Neural cell (in vitro differentiated cells): Measurements from ENCODE around the gene COL4A2. TPM values are rescaled to one million over a fixed set of nuclear protein-coding genes. Genes with fewer than 3 reads are reported as not detected.

Experiments
- H2AFZ ChIP-seq: fragments of 200-600, 300-800 bp; sonication (generic), shearing (Covaris generic); 2 replicates; pipeline ENCODE4 v1.6.0; 2014; ENCODE audit warnings: low read depth, mild to moderate bottlenecking, antibody characterized with exemption, low read length, moderate library complexity
- H3F3A ChIP-seq: fragments of 200-600 bp; shearing (Covaris generic); 2 replicates; pipeline ENCODE4 v1.6.1; 2016; ENCODE audit warnings: mild to moderate bottlenecking, moderate library complexity, mixed read lengths, antibody characterized with exemption, low read length; ENCODE audit not compliant: insufficient read depth, poor library complexity, severe bottlenecking
- H3K27ac ChIP-seq: fragments of 200-600, 300-800 bp; sonication (generic), shearing (Covaris generic); 2 replicates; pipeline ENCODE4 v1.5.1; 2014; ENCODE audit warnings: mild to moderate bottlenecking, low read length, moderate library complexity
- H3K27me3 ChIP-seq: fragments of 300-800, 200-600 bp; sonication (generic), shearing (Covaris generic); 2 replicates; pipeline ENCODE4 v1.6.0; 2014; ENCODE audit warnings: mild to moderate bottlenecking, low read depth, low read length, moderate library complexity; ENCODE audit not compliant: insufficient read depth
- H3K36me3 ChIP-seq: fragments of 300-800, 200-600 bp; sonication (generic), shearing (Covaris generic); 2 replicates; pipeline ENCODE4 v1.5.1; 2014; ENCODE audit warnings: mild to moderate bottlenecking, antibody characterized with exemption, low read length, moderate library complexity; ENCODE audit not compliant: insufficient read depth
- H3K4me2 ChIP-seq: fragments of 300-800, 200-600 bp; sonication (generic), shearing (Covaris generic); 2 replicates; pipeline ENCODE4 v1.6.0; 2014; ENCODE audit warnings: mild to moderate bottlenecking, low read length
- H3K4me3 ChIP-seq: fragments of 300-800, 200-600 bp; sonication (generic), shearing (Covaris generic); 2 replicates; pipeline ENCODE4 v1.5.1; 2014; ENCODE audit warnings: mild to moderate bottlenecking, low read length, moderate library complexity
- H3K79me2 ChIP-seq: fragments of 200-600 bp; shearing (Covaris generic); replicated peaks from 2 replicates; pipeline ENCODE4 v1.6.0; 2014; ENCODE audit warnings: mild to moderate bottlenecking, low read length, moderate library complexity; ENCODE audit not compliant: insufficient read depth
- H3K9ac ChIP-seq: fragments of 300-800, 200-600 bp; sonication (generic), shearing (Covaris generic); 2 replicates; pipeline ENCODE4 v1.6.1; 2016; ENCODE audit warnings: mild to moderate bottlenecking, low read length, mixed read lengths
- H3K9me2 ChIP-seq: fragments of 200-600 bp; shearing (Covaris generic); 2 replicates; pipeline ENCODE4 v1.6.1; 2016; ENCODE audit warnings: mild to moderate bottlenecking, low read length, mixed read lengths; ENCODE audit not compliant: insufficient read depth
- H3K9me3 ChIP-seq: fragments of 200-600, 300-800 bp; sonication (generic), shearing (Covaris generic); 2 replicates; pipeline ENCODE4 v1.6.1; 2016; ENCODE audit warnings: mild to moderate bottlenecking, mixed run types, low read length, moderate library complexity, mixed read lengths
- H4K20me1 ChIP-seq: fragments of 200-600 bp; shearing (Covaris generic); 2 replicates; pipeline ENCODE4 v1.6.1; 2016; ENCODE audit warnings: mild to moderate bottlenecking, mixed run types; ENCODE audit not compliant: insufficient read depth
- EP300 ChIP-seq: fragments of 450-650 bp; conservative IDR thresholded peaks from 2 replicates; pipeline ENCODE4 v1.6.1; 2014; ENCODE audit warnings: antibody characterized with exemption, mild to moderate bottlenecking, moderate library complexity; ENCODE audit not compliant: poor library complexity, severe bottlenecking
- EZH2 ChIP-seq: fragments of 200-600, 300-800 bp; shearing (Covaris generic), sonication (generic); IDR thresholded peaks from 2 replicates; pipeline ENCODE4 v1.6.1; 2014; ENCODE audit warnings: antibody characterized with exemption, low read length, borderline replicate concordance, mild to moderate bottlenecking; ENCODE audit not compliant: insufficient read depth, poor library complexity, severe bottlenecking
- MXI1 ChIP-seq: fragments of 450-650 bp; conservative IDR thresholded peaks from 2 replicates; pipeline ENCODE4 v1.6.1; 2014; ENCODE audit warnings: antibody characterized with exemption, mild to moderate bottlenecking; ENCODE audit not compliant: poor library complexity, severe bottlenecking
- POLR2AphosphoS5 ChIP-seq: IDR thresholded peaks from 2 replicates; pipeline ENCODE4 v1.6.1; 2012
- RAD21 ChIP-seq: fragments of 450-650 bp; conservative IDR thresholded peaks from 2 replicates; pipeline ENCODE4 v1.6.1; 2014; ENCODE audit warnings: antibody characterized with exemption, mild to moderate bottlenecking, moderate library complexity
- SMC3 ChIP-seq: fragments of 450-650 bp; conservative IDR thresholded peaks from 2 replicates; pipeline ENCODE4 v1.6.1; 2014; ENCODE audit warnings: antibody characterized with exemption, mild to moderate bottlenecking, moderate library complexity; ENCODE audit not compliant: poor library complexity
- TAF1 ChIP-seq: IDR thresholded peaks from 2 replicates; pipeline ENCODE4 v1.6.1; 2012; ENCODE audit warnings: low read depth
- polyA plus RNA-seq: library from polyadenylated mRNA; depleted of rRNA; stranded (reverse); fragments of >200 nt; gene quantifications from 2 replicates; pipeline ENCODE4 v1.2.3, GENCODE V29; 2014
- TF ChIP-seq, protein P1 (sequence below): fragments of 450-650 bp; IDR thresholded peaks from 2 replicates; pipeline ENCODE4 v1.5.1; 2014; ENCODE audit warnings: antibody characterized with exemption, mild to moderate bottlenecking, moderate library complexity; ENCODE audit not compliant: poor library complexity, severe bottlenecking
- TF ChIP-seq, protein P2 (sequence below): IDR thresholded peaks from 2 replicates; pipeline ENCODE4 v1.6.1; 2012; ENCODE audit warnings: borderline replicate concordance

The COL4A2 gene
- polyA plus RNA-seq, 1 donor from 2014 or later, result 30.8 TPM

DNA sequence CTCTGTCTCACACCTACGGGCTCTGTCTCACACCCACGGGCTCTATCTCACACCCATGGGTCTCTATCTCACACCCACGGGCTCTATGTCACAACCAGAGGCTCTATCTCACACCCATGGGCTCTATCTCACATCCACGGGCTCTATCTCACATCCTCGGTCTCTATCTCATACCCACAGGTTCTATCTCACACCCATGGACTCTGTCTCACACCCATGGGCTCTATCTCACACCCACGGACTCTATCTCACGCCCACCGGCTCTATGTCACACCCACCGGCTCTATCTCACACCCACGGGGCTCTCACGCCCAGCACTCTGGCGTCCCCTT, 73.9 kb downstream of the COL4A2 start:
- no peak overlapping the region for H3K4me2 ChIP-seq
- H3K27me3 ChIP-seq, result no peaks in the 10 kb centered on the region
- H4K20me1 ChIP-seq, result no peaks in the 10 kb centered on the region
- no peaks in the 10 kb centered on the region for H3K9me3 ChIP-seq
- TF ChIP-seq MXI1, result no peak
- no peaks in the 10 kb centered on the region for H3K36me3 ChIP-seq
- H3K27ac ChIP-seq, result no peak overlapping the region
- no peak overlapping the region for H3K4me3 ChIP-seq
- no peaks in the 10 kb centered on the region for H3K9me2 ChIP-seq
- H3F3A ChIP-seq, result no peaks in the 10 kb centered on the region
- H2AFZ ChIP-seq, result no peak overlapping the region
- H3K9ac ChIP-seq, result no peak overlapping the region
- no peaks in the 10 kb centered on the region for H3K79me2 ChIP-seq

DNA sequence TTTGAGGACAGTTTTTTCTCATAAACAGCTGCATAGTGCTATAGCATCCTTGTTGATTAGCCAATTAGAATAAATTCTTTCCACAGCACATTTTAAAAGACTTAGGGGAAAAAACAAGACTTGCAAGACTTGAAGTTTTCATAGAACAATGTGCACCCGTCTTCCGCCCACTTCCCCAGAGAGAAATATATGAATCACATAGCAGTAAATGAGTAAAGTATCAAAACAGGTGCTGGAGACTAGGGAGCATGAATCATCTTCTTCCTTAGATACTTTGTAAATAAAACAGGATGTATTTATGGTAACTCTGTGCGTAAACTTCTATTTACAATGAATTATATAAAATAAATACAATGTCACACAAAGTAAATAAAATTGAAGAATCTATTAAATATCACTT, 75.1 kb downstream of the COL4A2 start:
- no peaks in the 10 kb centered on the region for H3F3A ChIP-seq
- no peak overlapping the region for H3K4me2 ChIP-seq
- H3K27me3 ChIP-seq, result no peaks in the 10 kb centered on the region
- H3K4me3 ChIP-seq, result no peak overlapping the region
- H2AFZ ChIP-seq, result no peak overlapping the region
- no peak overlapping the region for H3K9ac ChIP-seq
- no peaks in the 10 kb centered on the region for H3K9me3 ChIP-seq
- no peak for TF ChIP-seq SMC3
- TF ChIP-seq, protein P1, sequence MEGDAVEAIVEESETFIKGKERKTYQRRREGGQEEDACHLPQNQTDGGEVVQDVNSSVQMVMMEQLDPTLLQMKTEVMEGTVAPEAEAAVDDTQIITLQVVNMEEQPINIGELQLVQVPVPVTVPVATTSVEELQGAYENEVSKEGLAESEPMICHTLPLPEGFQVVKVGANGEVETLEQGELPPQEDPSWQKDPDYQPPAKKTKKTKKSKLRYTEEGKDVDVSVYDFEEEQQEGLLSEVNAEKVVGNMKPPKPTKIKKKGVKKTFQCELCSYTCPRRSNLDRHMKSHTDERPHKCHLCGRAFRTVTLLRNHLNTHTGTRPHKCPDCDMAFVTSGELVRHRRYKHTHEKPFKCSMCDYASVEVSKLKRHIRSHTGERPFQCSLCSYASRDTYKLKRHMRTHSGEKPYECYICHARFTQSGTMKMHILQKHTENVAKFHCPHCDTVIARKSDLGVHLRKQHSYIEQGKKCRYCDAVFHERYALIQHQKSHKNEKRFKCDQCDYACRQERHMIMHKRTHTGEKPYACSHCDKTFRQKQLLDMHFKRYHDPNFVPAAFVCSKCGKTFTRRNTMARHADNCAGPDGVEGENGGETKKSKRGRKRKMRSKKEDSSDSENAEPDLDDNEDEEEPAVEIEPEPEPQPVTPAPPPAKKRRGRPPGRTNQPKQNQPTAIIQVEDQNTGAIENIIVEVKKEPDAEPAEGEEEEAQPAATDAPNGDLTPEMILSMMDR, result no peak
- no peak overlapping the region for H3K27ac ChIP-seq
- no peaks in the 10 kb centered on the region for H3K9me2 ChIP-seq
- H3K79me2 ChIP-seq, result no peaks in the 10 kb centered on the region
- H4K20me1 ChIP-seq, result no peaks in the 10 kb centered on the region
- no peaks in the 10 kb centered on the region for H3K36me3 ChIP-seq

DNA sequence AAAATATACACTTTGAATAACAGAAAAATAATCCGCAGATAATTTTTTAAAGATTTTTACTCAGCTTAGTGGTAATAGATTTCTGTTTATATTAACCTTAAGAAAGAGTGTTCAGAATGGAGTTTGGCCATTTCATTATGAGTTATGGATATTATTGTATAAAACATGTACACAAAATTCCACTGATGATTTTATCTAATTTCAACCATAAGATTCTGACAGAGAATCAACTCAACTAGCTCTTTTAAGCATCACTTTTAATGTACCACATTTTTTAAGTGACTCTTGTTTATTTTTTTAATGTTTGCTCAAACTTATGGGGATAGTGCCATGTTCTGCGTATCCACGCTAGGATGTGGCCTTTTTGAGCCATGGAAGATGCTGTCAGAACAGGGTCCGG, 75.7 kb downstream of the COL4A2 start:
- no peaks in the 10 kb centered on the region for H3K79me2 ChIP-seq
- TF ChIP-seq RAD21 (no peak), TAF1 (no peak), MXI1 (no peak), POLR2AphosphoS5 (no peak), EZH2 (no peak), EP300 (no peak), SMC3 (no peak)
- H3K4me2 ChIP-seq, result no peak overlapping the region
- no peaks in the 10 kb centered on the region for H3F3A ChIP-seq
- no peak overlapping the region for H3K27ac ChIP-seq
- H4K20me1 ChIP-seq, result no peaks in the 10 kb centered on the region
- no peaks in the 10 kb centered on the region for H3K27me3 ChIP-seq
- H3K9ac ChIP-seq, result no peak overlapping the region
- H2AFZ ChIP-seq, result no peak overlapping the region
- H3K9me3 ChIP-seq, result no peaks in the 10 kb centered on the region
- H3K9me2 ChIP-seq, result no peaks in the 10 kb centered on the region
- no peaks in the 10 kb centered on the region for H3K36me3 ChIP-seq
- no peak overlapping the region for H3K4me3 ChIP-seq

DNA sequence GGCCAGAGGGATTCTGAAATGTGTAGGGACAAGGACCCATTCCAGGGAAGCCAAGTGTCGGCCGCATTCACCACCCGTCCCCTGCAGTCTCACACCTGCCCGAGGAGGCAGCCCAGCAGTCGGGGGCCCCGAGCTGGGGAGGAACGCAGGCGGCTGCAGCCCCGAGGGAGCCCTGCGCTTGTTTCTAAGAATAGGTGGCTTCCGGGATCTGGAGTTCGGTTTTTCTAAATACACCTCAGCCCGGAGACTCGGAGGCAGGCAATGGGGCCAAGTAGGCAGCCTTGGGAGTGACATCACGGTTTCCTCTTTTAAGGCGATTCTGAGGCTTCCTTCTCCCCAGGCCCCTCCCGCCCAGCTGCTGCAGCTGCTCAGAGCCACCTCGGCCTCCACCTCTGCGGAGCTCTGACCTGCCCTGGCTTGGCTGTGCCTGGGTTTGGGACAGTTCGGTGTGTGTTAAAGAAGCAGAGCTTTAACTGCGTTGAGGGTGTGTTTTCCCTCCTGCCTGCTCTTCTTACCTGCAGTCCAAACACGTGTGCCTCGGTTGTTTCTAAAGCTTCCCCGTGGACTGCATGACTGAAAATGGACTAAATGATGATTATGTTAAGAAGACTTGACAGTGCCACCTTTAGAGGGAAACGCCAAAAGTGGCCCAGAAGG, 80.5 kb downstream of the COL4A2 start:
- Histone ChIP-seq H4K20me1 (no peaks in the 10 kb centered on the region), H3K9me2 (no peaks in the 10 kb centered on the region), H3K36me3 (no peaks in the 10 kb centered on the region), H3K4me3 (no peak overlapping the region), H3K79me2 (no peaks in the 10 kb centered on the region), H2AFZ (no peak overlapping the region), H3K4me2 (no peak overlapping the region), H3K27ac (no peak overlapping the region), H3K9ac (no peak overlapping the region), H3F3A (no peaks in the 10 kb centered on the region), H3K27me3 (no peaks in the 10 kb centered on the region), H3K9me3 (no peaks in the 10 kb centered on the region)
- TF ChIP-seq RAD21 (no peak), MXI1 (no peak), EZH2 (no peak), SMC3 (no peak), TAF1 (no peak), POLR2AphosphoS5 (no peak), EP300 (no peak)
- TF ChIP-seq, protein P1, result no peak
- TF ChIP-seq, protein P2, sequence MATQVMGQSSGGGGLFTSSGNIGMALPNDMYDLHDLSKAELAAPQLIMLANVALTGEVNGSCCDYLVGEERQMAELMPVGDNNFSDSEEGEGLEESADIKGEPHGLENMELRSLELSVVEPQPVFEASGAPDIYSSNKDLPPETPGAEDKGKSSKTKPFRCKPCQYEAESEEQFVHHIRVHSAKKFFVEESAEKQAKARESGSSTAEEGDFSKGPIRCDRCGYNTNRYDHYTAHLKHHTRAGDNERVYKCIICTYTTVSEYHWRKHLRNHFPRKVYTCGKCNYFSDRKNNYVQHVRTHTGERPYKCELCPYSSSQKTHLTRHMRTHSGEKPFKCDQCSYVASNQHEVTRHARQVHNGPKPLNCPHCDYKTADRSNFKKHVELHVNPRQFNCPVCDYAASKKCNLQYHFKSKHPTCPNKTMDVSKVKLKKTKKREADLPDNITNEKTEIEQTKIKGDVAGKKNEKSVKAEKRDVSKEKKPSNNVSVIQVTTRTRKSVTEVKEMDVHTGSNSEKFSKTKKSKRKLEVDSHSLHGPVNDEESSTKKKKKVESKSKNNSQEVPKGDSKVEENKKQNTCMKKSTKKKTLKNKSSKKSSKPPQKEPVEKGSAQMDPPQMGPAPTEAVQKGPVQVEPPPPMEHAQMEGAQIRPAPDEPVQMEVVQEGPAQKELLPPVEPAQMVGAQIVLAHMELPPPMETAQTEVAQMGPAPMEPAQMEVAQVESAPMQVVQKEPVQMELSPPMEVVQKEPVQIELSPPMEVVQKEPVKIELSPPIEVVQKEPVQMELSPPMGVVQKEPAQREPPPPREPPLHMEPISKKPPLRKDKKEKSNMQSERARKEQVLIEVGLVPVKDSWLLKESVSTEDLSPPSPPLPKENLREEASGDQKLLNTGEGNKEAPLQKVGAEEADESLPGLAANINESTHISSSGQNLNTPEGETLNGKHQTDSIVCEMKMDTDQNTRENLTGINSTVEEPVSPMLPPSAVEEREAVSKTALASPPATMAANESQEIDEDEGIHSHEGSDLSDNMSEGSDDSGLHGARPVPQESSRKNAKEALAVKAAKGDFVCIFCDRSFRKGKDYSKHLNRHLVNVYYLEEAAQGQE, result no peak
